WTC11 (cell line): ENCODE results near the gene BMPER. TPM values are rescaled to one million over a fixed set of nuclear protein-coding genes. Genes with fewer than 3 reads are reported as not detected.
"Not testable (repeated sequence)": the region's sequence is repeated elsewhere in the genome, so short reads cannot be mapped to it uniquely, and the experiment has no call there.

ENCODE experiments used
- ATAC-seq: fragments of 200-7000 bp; cut with Tn5 transposase; 2 replicates; pipeline ENCODE4 v1.10.0; 2021; ENCODE audit warnings: mild to moderate bottlenecking, moderate library complexity
- CTCF ChIA-PET: fragments of 300-600 bp; sonication (Branson Sonifier 250); formaldehyde crosslinking; loops from one replicate; lab custom pipeline; 2021; ENCODE audit warnings: antibody characterized with exemption; lab: Charles Lee
- POLR2A ChIA-PET: fragments of 350-600 bp; sonication (Branson Sonifier 250); formaldehyde crosslinking; loops from one replicate; lab custom pipeline; 2021; ENCODE audit warnings: antibody characterized with exemption; lab: Charles Lee
- DNase-seq: peaks from one replicate; pipeline ENCODE4 v3.0.0; 2021; ENCODE audit warnings: low spot score
- H3K27ac Mint-ChIP-seq: 2 replicates; pipeline ENCODE4 v1.8.0; 2021; ENCODE audit warnings: mixed read lengths
- H3K27me3 Mint-ChIP-seq: 2 replicates; pipeline ENCODE4 v1.8.0; 2021; ENCODE audit warnings: low read depth, mild to moderate bottlenecking, moderate library complexity, mixed read lengths
- H3K36me3 Mint-ChIP-seq: 2 replicates; pipeline ENCODE4 v1.8.0; 2021; ENCODE audit warnings: mixed read lengths
- H3K4me1 Mint-ChIP-seq: 2 replicates; pipeline ENCODE4 v1.8.0; 2022; ENCODE audit warnings: mixed read lengths
- H3K4me3 Mint-ChIP-seq: 2 replicates; pipeline ENCODE4 v1.8.0; 2021; ENCODE audit warnings: mild to moderate bottlenecking, moderate library complexity, mixed read lengths
- H3K9me3 Mint-ChIP-seq: 2 replicates; pipeline ENCODE4 v1.8.0; 2021; ENCODE audit warnings: mixed read lengths
- E2F5 ChIP-seq: sonication (generic); formaldehyde crosslinking; IDR thresholded peaks from 2 replicates; pipeline ENCODE4 v1.8.1; 2022; ENCODE audit warnings: mild to moderate bottlenecking, moderate library complexity, missing genetic modification reagents
- FOXJ3 ChIP-seq: sonication (generic); formaldehyde crosslinking; IDR thresholded peaks from 2 replicates; pipeline ENCODE4 v1.9.0; 2021; ENCODE audit warnings: missing genetic modification reagents, mild to moderate bottlenecking, borderline replicate concordance
- FOXK1 ChIP-seq: sonication (generic); formaldehyde crosslinking; IDR thresholded peaks from 2 replicates; pipeline ENCODE4 v1.8.0; 2022; ENCODE audit warnings: mild to moderate bottlenecking, moderate library complexity, missing genetic modification reagents
- GABPB1 ChIP-seq: sonication (generic); formaldehyde crosslinking; IDR thresholded peaks from 2 replicates; pipeline ENCODE4 v1.8.1; 2023; ENCODE audit warnings: mild to moderate bottlenecking, missing genetic modification reagents
- HMGA2 ChIP-seq: fragments of 250-450 bp; sonication (Bioruptor Pico); IDR thresholded peaks from 2 replicates; pipeline ENCODE4 v1.4.0; 2021; ENCODE audit warnings: mild to moderate bottlenecking, moderate library complexity
- PRRX2 ChIP-seq: fragments of 250-450 bp; sonication (Bioruptor Pico); IDR thresholded peaks from 2 replicates; pipeline ENCODE4 v1.8.0; 2021; ENCODE audit warnings: mild to moderate bottlenecking
- RELA ChIP-seq: sonication (generic); formaldehyde crosslinking; IDR thresholded peaks from 2 replicates; pipeline ENCODE4 v1.8.1; 2022; ENCODE audit warnings: missing genetic modification reagents, mild to moderate bottlenecking, borderline replicate concordance
- TEAD1 ChIP-seq: sonication (generic); formaldehyde crosslinking; IDR thresholded peaks from 2 replicates; pipeline ENCODE4 v1.8.0; 2022; ENCODE audit warnings: mild to moderate bottlenecking, missing genetic modification reagents
- ZBTB21 ChIP-seq: sonication (generic); formaldehyde crosslinking; IDR thresholded peaks from 2 replicates; pipeline ENCODE4 v1.8.1; 2023; ENCODE audit warnings: mild to moderate bottlenecking, missing genetic modification reagents, borderline replicate concordance
- ZNF263 ChIP-seq: sonication (generic); formaldehyde crosslinking; IDR thresholded peaks from 2 replicates; pipeline ENCODE4 v1.8.1; 2022; ENCODE audit warnings: low read depth, mild to moderate bottlenecking, moderate library complexity, missing genetic modification reagents
- ZNF416 ChIP-seq: fragments of 250-450 bp; sonication (Bioruptor Pico); IDR thresholded peaks from 2 replicates; pipeline ENCODE4 v1.9.0; 2021; ENCODE audit warnings: mild to moderate bottlenecking, inconsistent platforms
- ZNF671 ChIP-seq: fragments of 250-450 bp; sonication (Bioruptor Pico); IDR thresholded peaks from 2 replicates; pipeline ENCODE4 v1.8.0; 2021; ENCODE audit warnings: mild to moderate bottlenecking
- total RNA-seq: library from RNA; stranded (reverse); gene quantifications from 3 replicates; pipeline ENCODE4 v1.2.3, GENCODE V29; 2021
- TF ChIP-seq, protein P1 (sequence below): sonication (generic); formaldehyde crosslinking; IDR thresholded peaks from 2 replicates; pipeline ENCODE4 v1.8.0; 2022; ENCODE audit warnings: mild to moderate bottlenecking, missing genetic modification reagents
- TF ChIP-seq, protein P2 (sequence below): sonication (generic); formaldehyde crosslinking; IDR thresholded peaks from 2 replicates; pipeline ENCODE4 v1.8.1; 2023; ENCODE audit warnings: mild to moderate bottlenecking, moderate library complexity, missing genetic modification reagents
- TF ChIP-seq, protein P3 (sequence below): sonication (generic); formaldehyde crosslinking; conservative IDR thresholded peaks from 2 replicates; pipeline ENCODE4 v1.8.1; 2023; ENCODE audit warnings: mild to moderate bottlenecking, low read depth, missing genetic modification reagents, moderate library complexity
- TF ChIP-seq, protein P4 (sequence below): fragments of 200-600 bp; IDR thresholded peaks from 2 replicates; pipeline ENCODE4 v1.8.0; 2022; ENCODE audit warnings: antibody characterized with exemption
- TF ChIP-seq, protein P5 (sequence below): fragments of 250-450 bp; sonication (Bioruptor Pico); IDR thresholded peaks from 2 replicates; pipeline ENCODE4 v1.9.0; 2021; ENCODE audit warnings: mild to moderate bottlenecking
- TF ChIP-seq, protein P6 (sequence below): sonication (generic); formaldehyde crosslinking; IDR thresholded peaks from 2 replicates; pipeline ENCODE4 v1.8.0; 2022; ENCODE audit warnings: mild to moderate bottlenecking, missing genetic modification reagents

Gene BMPER
- total RNA-seq, 1 experiment from 2014 or later = 1.9 TPM

GRCh38 chr7:34174688-34175616 lies 269.6 kb downstream of the BMPER start:
- TF ChIP-seq, protein P1, sequence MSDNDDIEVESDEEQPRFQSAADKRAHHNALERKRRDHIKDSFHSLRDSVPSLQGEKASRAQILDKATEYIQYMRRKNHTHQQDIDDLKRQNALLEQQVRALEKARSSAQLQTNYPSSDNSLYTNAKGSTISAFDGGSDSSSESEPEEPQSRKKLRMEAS (CRISPR knock-in tag) = 0 out of 2 replicates have a peak, but pooled peaks have one; percentile 35
- TF ChIP-seq ZBTB21 (CRISPR knock-in tag) = 0 out of 2 replicates have a peak, but pooled peaks have one; percentile 24
- peak; percentile 66; the same call in 1 of the 2 replicates for TF ChIP-seq FOXK1 (CRISPR knock-in tag)
- TF ChIP-seq, all 79 proteins: peak for 3; not testable (repeated sequence) for 76
- POLR2A ChIA-PET, H3K9me3 Mint-ChIP-seq, ATAC-seq, H3K36me3 Mint-ChIP-seq, DNase-seq, CTCF ChIA-PET, H3K27me3 Mint-ChIP-seq: not testable (repeated sequence)
- Mint-ChIP-seq H3K4me1 (peaks cover 23% of the 10 kb centered on the region), H3K4me3 (peak overlapping the region; percentile 93), H3K27ac (peak overlapping the region; percentile 98)

GRCh38 chr7:34175837-34176236 lies 270.5 kb downstream of the BMPER start:
- Mint-ChIP-seq H3K9me3 (0 out of 2 replicates have a peak, but pooled peaks cover 3% of the 10 kb centered on the region), H3K4me1 (peaks cover 23% of the 10 kb centered on the region), H3K27ac (no peak overlapping the region), H3K27me3 (no peaks in the 10 kb centered on the region), H3K4me3 (peak overlapping the region; percentile 93), H3K36me3 (no peaks in the 10 kb centered on the region)
- CTCF ChIA-PET = interaction anchor here (1.9 kb wide), 1 partner anchor 42 kb away, joined by 5 read pairs; no protein-coding TSS in a partner anchor
- TF ChIP-seq ZNF416 (CRISPR knock-in tag) (no peak), FOXJ3 (CRISPR knock-in tag) (no peak), GABPB1 (no peak), TEAD1 (CRISPR knock-in tag) (no peak), E2F5 (CRISPR knock-in tag) (no peak), RELA (CRISPR knock-in tag) (no peak), PRRX2 (CRISPR knock-in tag) (no peak), ZNF671 (no peak)
- TF ChIP-seq, protein P2, sequence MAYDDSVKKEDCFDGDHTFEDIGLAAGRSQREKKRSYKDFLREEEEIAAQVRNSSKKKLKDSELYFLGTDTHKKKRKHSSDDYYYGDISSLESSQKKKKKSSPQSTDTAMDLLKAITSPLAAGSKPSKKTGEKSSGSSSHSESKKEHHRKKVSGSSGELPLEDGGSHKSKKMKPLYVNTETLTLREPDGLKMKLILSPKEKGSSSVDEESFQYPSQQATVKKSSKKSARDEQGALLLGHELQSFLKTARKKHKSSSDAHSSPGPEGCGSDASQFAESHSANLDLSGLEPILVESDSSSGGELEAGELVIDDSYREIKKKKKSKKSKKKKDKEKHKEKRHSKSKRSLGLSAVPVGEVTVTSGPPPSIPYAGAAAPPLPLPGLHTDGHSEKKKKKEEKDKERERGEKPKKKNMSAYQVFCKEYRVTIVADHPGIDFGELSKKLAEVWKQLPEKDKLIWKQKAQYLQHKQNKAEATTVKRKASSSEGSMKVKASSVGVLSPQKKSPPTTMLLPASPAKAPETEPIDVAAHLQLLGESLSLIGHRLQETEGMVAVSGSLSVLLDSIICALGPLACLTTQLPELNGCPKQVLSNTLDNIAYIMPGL = no peak
- TF ChIP-seq, protein P3, sequence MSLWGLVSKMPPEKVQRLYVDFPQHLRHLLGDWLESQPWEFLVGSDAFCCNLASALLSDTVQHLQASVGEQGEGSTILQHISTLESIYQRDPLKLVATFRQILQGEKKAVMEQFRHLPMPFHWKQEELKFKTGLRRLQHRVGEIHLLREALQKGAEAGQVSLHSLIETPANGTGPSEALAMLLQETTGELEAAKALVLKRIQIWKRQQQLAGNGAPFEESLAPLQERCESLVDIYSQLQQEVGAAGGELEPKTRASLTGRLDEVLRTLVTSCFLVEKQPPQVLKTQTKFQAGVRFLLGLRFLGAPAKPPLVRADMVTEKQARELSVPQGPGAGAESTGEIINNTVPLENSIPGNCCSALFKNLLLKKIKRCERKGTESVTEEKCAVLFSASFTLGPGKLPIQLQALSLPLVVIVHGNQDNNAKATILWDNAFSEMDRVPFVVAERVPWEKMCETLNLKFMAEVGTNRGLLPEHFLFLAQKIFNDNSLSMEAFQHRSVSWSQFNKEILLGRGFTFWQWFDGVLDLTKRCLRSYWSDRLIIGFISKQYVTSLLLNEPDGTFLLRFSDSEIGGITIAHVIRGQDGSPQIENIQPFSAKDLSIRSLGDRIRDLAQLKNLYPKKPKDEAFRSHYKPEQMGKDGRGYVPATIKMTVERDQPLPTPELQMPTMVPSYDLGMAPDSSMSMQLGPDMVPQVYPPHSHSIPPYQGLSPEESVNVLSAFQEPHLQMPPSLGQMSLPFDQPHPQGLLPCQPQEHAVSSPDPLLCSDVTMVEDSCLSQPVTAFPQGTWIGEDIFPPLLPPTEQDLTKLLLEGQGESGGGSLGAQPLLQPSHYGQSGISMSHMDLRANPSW (CRISPR knock-in tag) = no peak
- POLR2A ChIA-PET = no interaction called here
- ATAC-seq = no peak
- no peak for DNase-seq

DNA sequence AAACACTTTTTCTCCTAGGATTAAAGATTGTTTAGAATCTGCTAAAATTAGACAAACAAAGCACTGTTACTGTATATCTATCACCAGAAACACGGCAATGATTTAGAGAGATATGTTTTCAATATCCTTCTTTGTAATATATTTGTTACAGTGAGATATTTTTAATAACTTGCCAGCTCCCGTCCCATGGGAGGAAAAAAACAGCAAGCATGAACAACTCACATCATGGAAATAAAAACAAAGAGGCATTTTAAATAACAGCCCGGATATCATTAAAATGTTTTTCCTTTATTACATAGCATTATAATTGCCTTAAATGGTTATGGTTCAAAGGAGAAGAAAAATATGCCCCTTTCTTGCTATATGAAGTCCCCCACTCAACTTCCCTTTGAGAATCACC lies 272.1 kb downstream of the BMPER start:
- ChIA-PET CTCF (interaction anchor here (1.9 kb wide), 1 partner anchor 43 kb away, joined by 5 read pairs; no protein-coding TSS in a partner anchor), POLR2A (no interaction called here)
- H3K27ac Mint-ChIP-seq = no peak overlapping the region
- no peaks in the 10 kb centered on the region for H3K27me3 Mint-ChIP-seq
- peaks cover 23% of the 10 kb centered on the region for H3K4me1 Mint-ChIP-seq
- ATAC-seq = no peak
- DNase-seq = no peak
- no peaks in the 10 kb centered on the region for H3K36me3 Mint-ChIP-seq
- H3K9me3 Mint-ChIP-seq = 0 out of 2 replicates have a peak, but pooled peaks cover 3% of the 10 kb centered on the region
- H3K4me3 Mint-ChIP-seq = no peak overlapping the region
- TF ChIP-seq, protein P4, sequence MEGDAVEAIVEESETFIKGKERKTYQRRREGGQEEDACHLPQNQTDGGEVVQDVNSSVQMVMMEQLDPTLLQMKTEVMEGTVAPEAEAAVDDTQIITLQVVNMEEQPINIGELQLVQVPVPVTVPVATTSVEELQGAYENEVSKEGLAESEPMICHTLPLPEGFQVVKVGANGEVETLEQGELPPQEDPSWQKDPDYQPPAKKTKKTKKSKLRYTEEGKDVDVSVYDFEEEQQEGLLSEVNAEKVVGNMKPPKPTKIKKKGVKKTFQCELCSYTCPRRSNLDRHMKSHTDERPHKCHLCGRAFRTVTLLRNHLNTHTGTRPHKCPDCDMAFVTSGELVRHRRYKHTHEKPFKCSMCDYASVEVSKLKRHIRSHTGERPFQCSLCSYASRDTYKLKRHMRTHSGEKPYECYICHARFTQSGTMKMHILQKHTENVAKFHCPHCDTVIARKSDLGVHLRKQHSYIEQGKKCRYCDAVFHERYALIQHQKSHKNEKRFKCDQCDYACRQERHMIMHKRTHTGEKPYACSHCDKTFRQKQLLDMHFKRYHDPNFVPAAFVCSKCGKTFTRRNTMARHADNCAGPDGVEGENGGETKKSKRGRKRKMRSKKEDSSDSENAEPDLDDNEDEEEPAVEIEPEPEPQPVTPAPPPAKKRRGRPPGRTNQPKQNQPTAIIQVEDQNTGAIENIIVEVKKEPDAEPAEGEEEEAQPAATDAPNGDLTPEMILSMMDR = no peak
- TF ChIP-seq, protein P5, sequence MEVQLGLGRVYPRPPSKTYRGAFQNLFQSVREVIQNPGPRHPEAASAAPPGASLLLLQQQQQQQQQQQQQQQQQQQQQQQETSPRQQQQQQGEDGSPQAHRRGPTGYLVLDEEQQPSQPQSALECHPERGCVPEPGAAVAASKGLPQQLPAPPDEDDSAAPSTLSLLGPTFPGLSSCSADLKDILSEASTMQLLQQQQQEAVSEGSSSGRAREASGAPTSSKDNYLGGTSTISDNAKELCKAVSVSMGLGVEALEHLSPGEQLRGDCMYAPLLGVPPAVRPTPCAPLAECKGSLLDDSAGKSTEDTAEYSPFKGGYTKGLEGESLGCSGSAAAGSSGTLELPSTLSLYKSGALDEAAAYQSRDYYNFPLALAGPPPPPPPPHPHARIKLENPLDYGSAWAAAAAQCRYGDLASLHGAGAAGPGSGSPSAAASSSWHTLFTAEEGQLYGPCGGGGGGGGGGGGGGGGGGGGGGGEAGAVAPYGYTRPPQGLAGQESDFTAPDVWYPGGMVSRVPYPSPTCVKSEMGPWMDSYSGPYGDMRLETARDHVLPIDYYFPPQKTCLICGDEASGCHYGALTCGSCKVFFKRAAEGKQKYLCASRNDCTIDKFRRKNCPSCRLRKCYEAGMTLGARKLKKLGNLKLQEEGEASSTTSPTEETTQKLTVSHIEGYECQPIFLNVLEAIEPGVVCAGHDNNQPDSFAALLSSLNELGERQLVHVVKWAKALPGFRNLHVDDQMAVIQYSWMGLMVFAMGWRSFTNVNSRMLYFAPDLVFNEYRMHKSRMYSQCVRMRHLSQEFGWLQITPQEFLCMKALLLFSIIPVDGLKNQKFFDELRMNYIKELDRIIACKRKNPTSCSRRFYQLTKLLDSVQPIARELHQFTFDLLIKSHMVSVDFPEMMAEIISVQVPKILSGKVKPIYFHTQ = no peak
- TF ChIP-seq, protein P6, sequence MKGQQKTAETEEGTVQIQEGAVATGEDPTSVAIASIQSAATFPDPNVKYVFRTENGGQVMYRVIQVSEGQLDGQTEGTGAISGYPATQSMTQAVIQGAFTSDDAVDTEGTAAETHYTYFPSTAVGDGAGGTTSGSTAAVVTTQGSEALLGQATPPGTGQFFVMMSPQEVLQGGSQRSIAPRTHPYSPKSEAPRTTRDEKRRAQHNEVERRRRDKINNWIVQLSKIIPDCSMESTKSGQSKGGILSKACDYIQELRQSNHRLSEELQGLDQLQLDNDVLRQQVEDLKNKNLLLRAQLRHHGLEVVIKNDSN (CRISPR knock-in tag) = no peak
- TF ChIP-seq E2F5 (CRISPR knock-in tag) (no peak), HMGA2 (CRISPR knock-in tag) (no peak), ZNF263 (CRISPR knock-in tag) (no peak)
